Glutamatergic neuron (in vitro differentiated cells): ENCODE results near the gene LDAH. TPM values are rescaled to one million over a fixed set of nuclear protein-coding genes. Genes with fewer than 3 reads are reported as not detected.

Experiments
- DNase-seq: peaks from one replicate; pipeline ENCODE4 v3.0.0; 2022
- H3K27ac Mint-ChIP-seq: one replicate; pipeline ENCODE4 v1.8.0; 2020; ENCODE audit warnings: mild to moderate bottlenecking, mixed read lengths, inconsistent platforms; ENCODE audit not compliant: unreplicated experiment
- H3K27me3 Mint-ChIP-seq: one replicate; pipeline ENCODE4 v1.8.0; 2020; ENCODE audit warnings: mild to moderate bottlenecking, moderate library complexity, mixed read lengths, inconsistent platforms; ENCODE audit not compliant: unreplicated experiment
- H3K36me3 Mint-ChIP-seq: one replicate; pipeline ENCODE4 v1.8.0; 2020; ENCODE audit warnings: mild to moderate bottlenecking, mixed read lengths, inconsistent platforms; ENCODE audit not compliant: unreplicated experiment
- H3K4me1 Mint-ChIP-seq: one replicate; pipeline ENCODE4 v1.8.0; 2020; ENCODE audit warnings: mild to moderate bottlenecking, low read depth, mixed read lengths, inconsistent platforms; ENCODE audit not compliant: unreplicated experiment
- H3K4me3 Mint-ChIP-seq: one replicate; pipeline ENCODE4 v1.8.0; 2020; ENCODE audit warnings: mild to moderate bottlenecking, mixed read lengths, inconsistent platforms; ENCODE audit not compliant: unreplicated experiment
- H3K9me3 Mint-ChIP-seq: one replicate; pipeline ENCODE4 v1.8.0; 2020; ENCODE audit warnings: mild to moderate bottlenecking, moderate library complexity, mixed read lengths, inconsistent platforms; ENCODE audit not compliant: unreplicated experiment
- CTCF ChIP-seq: fragments of 200-600 bp; sonication (generic); IDR thresholded peaks from one replicate; pipeline ENCODE4 v1.5.0; 2021; ENCODE audit not compliant: partially characterized antibody, unreplicated experiment
- total RNA-seq: library from RNA; stranded (reverse); fragmentation: NEBNext Ultra II Directional; extraction: Animal tissue kit (Norgen Biotek cat#: 25700); gene quantifications from one replicate; pipeline ENCODE4 v1.2.1, GENCODE V29; 2021; ENCODE audit not compliant: unreplicated experiment

The LDAH gene
- total RNA-seq, 1 donor from 2014 or later: 33.7 TPM

DNA sequence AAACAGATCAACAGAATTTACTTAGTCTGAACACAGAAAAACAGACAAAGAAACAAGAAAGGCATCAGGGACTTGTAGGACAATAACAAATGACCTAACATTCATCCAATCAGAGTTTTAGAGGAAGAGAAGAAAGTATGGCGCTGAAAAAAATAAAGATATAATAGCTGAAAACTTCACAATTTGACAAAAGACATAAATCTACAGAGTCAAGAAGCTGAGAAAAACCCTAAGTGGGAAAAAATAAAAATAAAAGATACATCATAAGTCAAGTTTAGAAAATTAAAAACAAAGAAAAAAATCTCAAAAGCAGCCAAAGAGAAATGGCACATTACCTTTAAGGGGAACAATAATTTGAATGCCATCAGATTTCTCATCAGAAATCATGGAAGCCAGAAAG is 7.7 kb downstream of the LDAH start:
- peaks cover 1% of the 10 kb centered on the region for H3K27me3 Mint-ChIP-seq
- H3K36me3 Mint-ChIP-seq: no peaks in the 10 kb centered on the region
- H3K4me1 Mint-ChIP-seq: no peaks in the 10 kb centered on the region
- TF ChIP-seq CTCF: no peak
- H3K4me3 Mint-ChIP-seq: no peak overlapping the region
- H3K27ac Mint-ChIP-seq: no peak overlapping the region
- DNase-seq: no peak
- no peaks in the 10 kb centered on the region for H3K9me3 Mint-ChIP-seq

DNA sequence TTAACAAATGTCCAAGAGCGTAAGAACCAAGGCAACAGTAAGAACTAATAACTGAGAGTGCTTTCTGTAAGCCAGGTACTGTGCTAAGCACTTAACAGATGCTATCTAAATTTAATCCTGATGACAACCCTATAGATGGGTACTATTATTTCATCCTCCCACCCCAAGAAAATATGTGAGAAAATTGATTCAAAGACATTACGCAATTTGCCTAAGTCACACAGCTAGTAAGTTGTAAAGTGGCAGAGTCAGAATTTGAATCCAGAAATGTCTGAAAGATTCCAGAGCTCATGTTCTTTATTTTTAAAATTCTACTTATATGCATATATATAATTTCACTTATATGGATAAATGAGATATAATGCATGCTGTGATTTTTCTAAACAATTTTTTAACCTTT is 10.1 kb downstream of the LDAH start:
- Mint-ChIP-seq H3K36me3 (no peaks in the 10 kb centered on the region), H3K4me1 (no peaks in the 10 kb centered on the region), H3K27ac (no peak overlapping the region), H3K27me3 (peaks cover 1% of the 10 kb centered on the region), H3K9me3 (no peaks in the 10 kb centered on the region), H3K4me3 (no peak overlapping the region)
- no peak for TF ChIP-seq CTCF
- no peak for DNase-seq

GRCh38 chr2:20806286-20806685 is 16.6 kb downstream of the LDAH start:
- no peak overlapping the region for H3K27ac Mint-ChIP-seq
- H3K4me1 Mint-ChIP-seq: peaks cover 6% of the 10 kb centered on the region
- TF ChIP-seq CTCF: no peak
- no peaks in the 10 kb centered on the region for H3K9me3 Mint-ChIP-seq
- no peaks in the 10 kb centered on the region for H3K27me3 Mint-ChIP-seq
- DNase-seq: no peak
- no peaks in the 10 kb centered on the region for H3K36me3 Mint-ChIP-seq
- H3K4me3 Mint-ChIP-seq: no peak overlapping the region

GRCh38 chr2:20803974-20804373 is 18.9 kb downstream of the LDAH start:
- Mint-ChIP-seq H3K36me3 (no peaks in the 10 kb centered on the region), H3K27ac (no peak overlapping the region), H3K4me3 (no peak overlapping the region), H3K9me3 (no peaks in the 10 kb centered on the region), H3K27me3 (no peaks in the 10 kb centered on the region), H3K4me1 (peaks cover 6% of the 10 kb centered on the region)
- DNase-seq: no peak
- TF ChIP-seq CTCF: no peak

DNA sequence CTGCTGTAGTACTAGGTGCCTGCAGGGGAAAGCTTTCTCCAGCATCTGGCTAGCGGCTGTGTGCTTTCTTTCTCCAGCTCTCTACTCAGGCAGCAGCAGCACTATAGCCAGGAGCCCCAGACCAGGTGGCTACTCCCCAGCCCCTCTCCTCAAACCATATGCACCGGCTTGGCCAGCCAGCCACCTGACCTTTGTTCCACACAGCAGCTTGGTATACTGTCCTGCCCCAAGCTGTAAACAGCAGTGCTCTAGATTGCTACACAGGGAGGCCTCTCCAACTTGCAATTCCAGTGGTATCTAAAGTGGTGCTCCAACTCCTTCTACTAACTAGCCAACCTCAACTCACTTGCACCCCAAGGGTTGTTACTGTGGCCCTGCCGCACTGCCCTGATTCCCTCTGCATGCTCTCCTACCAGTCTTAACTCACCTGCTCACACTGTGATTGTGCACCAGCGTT is 19.6 kb downstream of the LDAH start:
- Mint-ChIP-seq H3K4me1 (peaks cover 6% of the 10 kb centered on the region), H3K27ac (peak overlapping the region; percentile 5), H3K27me3 (no peaks in the 10 kb centered on the region), H3K9me3 (no peaks in the 10 kb centered on the region), H3K36me3 (no peaks in the 10 kb centered on the region), H3K4me3 (no peak overlapping the region)
- DNase-seq: peak; percentile 25
- no peak for TF ChIP-seq CTCF
